Activated CD4-positive, alpha-beta T cell treated with anti-CD3 and anti-CD28 coated beads for 36 hours (primary cell): ENCODE data around the gene FRAT2. TPM values are rescaled to one million over a fixed set of nuclear protein-coding genes. Genes with fewer than 3 reads are reported as not detected.

Experiments
- ATAC-seq: fragments of 200-7000 bp; cut with Tn5 transposase; one replicate; pipeline ENCODE4 v1.10.0; 2021; ENCODE audit warnings: mild to moderate bottlenecking, moderate library complexity
- CTCF ChIA-PET: fragments of 350-600 bp; sonication (Branson Sonifier 250); formaldehyde crosslinking; loops from one replicate; lab custom pipeline; 2021; ENCODE audit warnings: antibody characterized with exemption; lab: Charles Lee
- POLR2A ChIA-PET: fragments of 350-600 bp; sonication (Branson Sonifier 250); formaldehyde crosslinking; loops from one replicate; lab custom pipeline; 2021; ENCODE audit warnings: antibody characterized with exemption, inconsistent platforms; lab: Charles Lee
- DNase-seq: peaks from one replicate; pipeline ENCODE4 v3.0.0-alpha.2; 2020
- H3K27ac Mint-ChIP-seq: one replicate; pipeline ENCODE4 v1.8.0; 2021; ENCODE audit warnings: mixed read lengths
- H3K27me3 Mint-ChIP-seq: one replicate; pipeline ENCODE4 v1.8.0; 2021; ENCODE audit warnings: mixed read lengths
- H3K36me3 Mint-ChIP-seq: one replicate; pipeline ENCODE4 v1.8.0; 2021; ENCODE audit warnings: low read depth, mixed read lengths
- H3K4me1 Mint-ChIP-seq: one replicate; pipeline ENCODE4 v1.8.0; 2021; ENCODE audit warnings: mixed read lengths
- H3K4me3 Mint-ChIP-seq: one replicate; pipeline ENCODE4 v1.8.0; 2021; ENCODE audit warnings: mild to moderate bottlenecking, moderate library complexity, mixed read lengths
- H3K9me3 Mint-ChIP-seq: one replicate; pipeline ENCODE4 v1.8.0; 2021; ENCODE audit warnings: low read depth, mixed read lengths
- intact Hi-C, 2 experiments: fragments of 100-400 bp; cut with DNase I in 1 of 2; cut with micrococcal nuclease in 1 of 2; formaldehyde crosslinking; loops; one replicate each; pipeline versions ENCODE4 v1.14.2 to v1.15.1; 2022 to 2024; cut with DNase I, micrococcal nuclease
- total RNA-seq, 2 experiments: library from RNA; stranded (reverse); gene quantifications; one replicate each; pipeline ENCODE4 v1.2.3, GENCODE V29; 2021

The FRAT2 gene, protein sequence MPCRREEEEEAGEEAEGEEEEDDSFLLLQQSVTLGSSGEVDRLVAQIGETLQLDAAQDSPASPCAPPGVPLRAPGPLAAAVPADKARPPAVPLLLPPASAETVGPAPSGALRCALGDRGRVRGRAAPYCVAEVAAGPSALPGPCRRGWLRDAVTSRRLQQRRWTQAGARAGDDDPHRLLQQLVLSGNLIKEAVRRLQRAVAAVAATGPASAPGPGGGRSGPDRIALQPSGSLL
- total RNA-seq = 1 to 10 TPM; 3.0 to 4.3 TPM

DNA sequence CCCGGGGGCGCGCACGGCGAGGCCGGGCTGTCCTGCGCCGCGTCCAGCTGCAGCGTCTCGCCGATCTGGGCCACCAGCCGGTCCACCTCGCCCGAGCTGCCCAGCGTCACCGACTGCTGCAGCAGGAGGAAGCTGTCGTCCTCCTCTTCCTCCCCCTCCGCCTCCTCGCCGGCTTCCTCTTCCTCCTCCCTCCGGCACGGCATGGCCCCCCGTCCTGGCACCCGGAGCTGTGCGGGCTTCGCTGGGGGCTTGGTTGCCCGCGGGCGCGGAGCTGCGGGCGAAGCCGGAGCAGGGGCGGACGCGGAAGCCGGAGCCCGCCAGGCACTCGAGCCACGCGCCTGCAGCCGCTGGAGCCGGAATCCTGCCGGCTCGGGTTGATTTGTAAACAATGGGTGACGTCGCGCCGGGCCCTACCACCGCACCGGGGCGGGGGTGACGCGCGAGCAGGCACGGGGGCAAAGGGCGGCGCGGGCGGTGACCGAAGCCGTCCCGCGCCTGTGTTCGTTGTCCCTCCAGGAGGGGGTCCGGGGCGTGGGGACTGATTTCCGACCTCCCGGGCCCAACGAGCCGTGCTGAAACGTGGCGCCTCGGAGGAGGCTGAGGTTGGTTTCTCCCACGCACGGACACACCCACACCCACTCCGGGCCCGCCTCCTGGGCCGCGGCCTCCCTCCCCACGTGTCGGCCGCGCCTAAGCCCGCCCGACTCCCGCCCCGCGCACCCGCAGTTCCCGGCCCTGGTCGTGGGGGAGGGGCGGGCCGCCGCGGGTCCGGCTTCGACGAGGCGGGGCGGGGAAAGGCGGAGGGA, at the start of gene FRAT2:
TSS of gene FRAT2 (minus strand) at position 360 of the 806 bp plus-strand sequence. CDS start at position 203, 157 bp downstream.
- Mint-ChIP-seq H3K27ac (peak within 1 kb of the TSS; percentile 86), H3K27me3 (no peaks in the 10 kb centered on the region), H3K36me3 (peaks cover 11% of the 10 kb centered on the region), H3K9me3 (no peaks in the 10 kb centered on the region), H3K4me3 (peak within 1 kb of the TSS; percentile 83), H3K4me1 (peaks cover 40% of the 10 kb centered on the region)
- DNase-seq (peak; percentile 91), ATAC-seq (peak; percentile 85)
- ChIA-PET CTCF (interaction anchor here (0.6 to 1.9 kb wide), 3 partner anchors 15 to 742 kb away, joined by 3 to 22 read pairs (median 3); partner anchors contain the start of gene FRAT1), POLR2A (interaction anchor here (1.1 to 3.9 kb wide), 2 partner anchors 15 to 67 kb away, joined by 4 to 27 read pairs; partner anchors contain the start of genes FRAT1 and RRP12)
- intact Hi-C loops = loop anchor here (1.0 to 5.0 kb wide), 11 partner anchors 14 to 748 kb away; partner anchors contain the start of genes ARHGAP19 (in 2 of the 2), RRP12 (in 2 of the 2), EXOSC1 (in 1 of the 2) and FRAT1 (in 1 of the 2)

DNA sequence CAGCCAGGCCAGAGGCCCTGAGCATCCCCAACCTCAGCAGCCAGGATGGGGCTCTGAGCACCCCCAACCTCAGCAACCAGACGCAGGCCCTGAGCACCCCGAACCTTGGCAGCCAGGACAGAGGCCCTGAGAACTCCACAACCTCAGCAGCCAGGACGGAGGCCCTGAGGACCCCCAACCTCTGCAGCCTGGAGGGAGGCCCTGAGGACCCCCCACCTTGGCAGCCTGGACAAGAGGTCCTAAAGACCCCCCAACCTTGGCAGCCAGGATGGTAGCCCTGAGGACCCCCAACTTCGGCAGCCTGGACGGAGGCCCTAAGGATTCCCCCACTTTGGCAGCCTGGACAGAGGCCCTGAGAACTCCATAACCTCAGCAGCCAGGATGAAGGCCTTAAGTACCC, 49.6 kb upstream of the FRAT2 start:
- Mint-ChIP-seq H3K27ac (no peak overlapping the region), H3K9me3 (no peaks in the 10 kb centered on the region)

DNA sequence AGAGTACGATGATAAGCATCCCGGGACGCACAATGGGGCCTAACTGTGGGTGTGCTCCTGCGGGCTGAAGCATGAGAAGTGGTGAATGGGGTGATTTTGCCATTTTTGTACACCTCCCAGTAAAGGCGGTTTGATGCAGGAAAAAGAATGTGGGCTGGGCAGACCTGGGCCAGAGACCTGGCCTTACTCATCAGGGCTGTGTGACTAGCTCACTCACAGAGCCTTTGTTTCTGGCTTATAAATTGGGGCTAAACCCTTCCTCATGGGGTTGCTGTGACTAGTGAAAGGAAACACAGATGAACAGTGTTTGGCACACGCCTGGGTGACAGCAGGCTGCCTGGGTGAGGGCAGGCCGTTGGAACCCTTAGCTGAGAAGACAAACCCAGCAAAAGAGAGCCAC, 48.6 kb upstream of the FRAT2 start:
- Mint-ChIP-seq H3K27ac (no peak overlapping the region), H3K4me1 (no peaks in the 10 kb centered on the region), H3K27me3 (no peaks in the 10 kb centered on the region), H3K9me3 (no peaks in the 10 kb centered on the region), H3K36me3 (peaks cover 35% of the 10 kb centered on the region), H3K4me3 (no peak overlapping the region)
- intact Hi-C loops = no loop called here
- POLR2A ChIA-PET = no interaction called here
- ATAC-seq (no peak), DNase-seq (no peak)
- CTCF ChIA-PET = interaction anchor here (0.6 to 0.8 kb wide), 2 partner anchors 81 to 113 kb away, joined by 3 read pairs; no protein-coding TSS in a partner anchor

More for the DNA sequence above, 49.6 kb upstream of the FRAT2 start:
- DNase-seq (no peak), ATAC-seq (no peak)
- CTCF ChIA-PET = no interaction called here
- Mint-ChIP-seq H3K27me3 (no peaks in the 10 kb centered on the region), H3K4me3 (no peak overlapping the region), H3K36me3 (peaks cover 36% of the 10 kb centered on the region), H3K4me1 (no peaks in the 10 kb centered on the region)
- intact Hi-C loops = no loop called here
- POLR2A ChIA-PET = no interaction called here

DNA sequence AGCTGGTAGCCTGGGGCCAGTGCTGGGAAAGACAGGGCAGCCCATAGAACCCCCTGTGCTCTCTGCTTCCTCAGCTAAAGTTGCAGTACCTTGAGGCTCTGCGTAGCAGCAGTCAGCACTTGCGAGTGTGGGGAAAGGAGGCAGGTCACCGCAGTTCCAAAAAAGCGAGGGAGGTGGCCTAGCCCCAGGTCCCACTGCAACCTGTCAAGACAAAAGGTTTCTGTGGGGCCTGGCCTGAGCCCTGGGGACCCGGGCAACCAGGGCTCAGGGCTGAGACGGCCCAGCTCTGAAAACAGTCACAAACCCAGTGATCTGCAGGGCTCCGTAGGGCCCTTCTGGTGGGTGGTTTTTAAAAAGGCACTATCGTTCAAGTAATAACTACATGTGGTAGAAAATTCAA, 47.1 kb upstream of the FRAT2 start:
- no peak overlapping the region for H3K4me3 Mint-ChIP-seq
- POLR2A ChIA-PET = no interaction called here

DNA sequence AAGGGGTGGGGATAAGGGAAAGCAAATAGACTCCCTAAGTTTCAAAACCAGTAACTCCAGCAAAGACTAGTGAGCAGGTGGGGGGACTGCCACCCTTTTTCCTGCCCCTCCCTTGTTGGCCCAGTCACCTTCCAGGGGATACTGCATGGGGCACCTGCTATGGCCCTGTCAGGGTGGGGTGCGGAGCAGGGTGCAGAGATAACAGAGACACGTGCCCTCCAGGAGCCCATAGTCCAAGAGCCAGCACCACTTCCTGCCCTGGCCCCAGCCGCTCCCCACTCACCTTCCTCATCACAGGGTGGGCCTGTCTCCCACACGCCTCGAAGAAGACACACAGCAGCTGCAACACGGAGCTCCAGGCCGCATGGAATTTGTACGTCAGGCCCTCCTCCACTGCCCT, 46.0 kb upstream of the FRAT2 start:
- ChIA-PET POLR2A (no interaction called here), CTCF (no interaction called here)
- Mint-ChIP-seq H3K9me3 (no peaks in the 10 kb centered on the region), H3K36me3 (peaks cover 36% of the 10 kb centered on the region), H3K27ac (no peak overlapping the region), H3K4me3 (no peak overlapping the region), H3K4me1 (no peaks in the 10 kb centered on the region), H3K27me3 (no peaks in the 10 kb centered on the region)
- ATAC-seq (no peak), DNase-seq (no peak)
- intact Hi-C loops = no loop called here

More for the DNA sequence above, 47.1 kb upstream of the FRAT2 start:
- peaks cover 33% of the 10 kb centered on the region for H3K36me3 Mint-ChIP-seq
- CTCF ChIA-PET = no interaction called here
- no peak overlapping the region for H3K27ac Mint-ChIP-seq
- H3K4me1 Mint-ChIP-seq = no peaks in the 10 kb centered on the region
- no peak for ATAC-seq
- DNase-seq = no peak
- no peaks in the 10 kb centered on the region for H3K27me3 Mint-ChIP-seq
- intact Hi-C loops = no loop called here
- no peaks in the 10 kb centered on the region for H3K9me3 Mint-ChIP-seq

DNA sequence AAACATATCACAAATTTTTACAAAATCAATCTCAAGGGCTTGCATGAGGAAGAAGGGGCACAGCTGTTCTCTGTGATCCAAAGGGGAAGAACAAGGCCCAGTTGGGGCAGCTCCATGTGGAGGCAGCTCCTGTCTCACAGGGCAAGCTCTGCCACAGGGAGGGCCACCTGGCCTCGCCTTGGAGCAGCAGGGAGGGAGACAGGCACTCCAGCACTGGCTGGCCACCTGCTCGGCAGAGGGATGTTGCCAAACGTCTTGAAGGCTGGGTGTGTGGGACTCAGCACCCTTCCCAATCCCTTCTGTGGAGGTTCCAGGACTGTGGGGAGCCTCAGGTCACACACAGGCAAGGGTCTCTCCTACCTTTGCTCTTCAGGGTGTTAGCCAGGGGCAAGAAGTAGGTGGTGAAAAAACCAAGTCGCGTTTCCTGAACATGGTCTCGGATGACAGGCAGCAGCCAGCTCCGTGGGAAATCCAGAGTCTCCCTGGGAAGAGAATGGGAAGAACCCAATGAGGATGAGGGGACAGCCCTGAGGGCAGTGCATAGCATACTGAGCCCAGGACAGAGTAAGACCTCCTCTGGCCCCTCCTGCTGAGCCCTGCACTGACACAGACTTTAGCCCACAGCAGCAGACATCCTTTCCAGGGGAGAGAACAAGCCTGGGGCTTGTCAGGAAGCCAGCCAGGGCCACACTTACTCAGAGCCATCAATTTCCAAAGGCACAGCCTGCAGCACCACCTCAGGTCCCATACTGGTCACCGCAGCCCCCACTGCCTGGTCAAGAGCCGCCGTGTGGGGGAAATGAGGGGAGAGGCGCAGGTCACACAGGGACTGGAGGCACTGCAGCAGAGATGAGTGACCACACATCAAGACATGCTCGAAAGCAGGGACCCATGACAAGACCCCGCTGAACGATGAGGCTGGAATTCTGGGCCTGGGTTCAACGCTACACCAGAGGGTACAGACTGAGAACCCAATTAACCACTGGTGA, 44.7 kb upstream of the FRAT2 start:
- ATAC-seq = no peak
- no peaks in the 10 kb centered on the region for H3K27me3 Mint-ChIP-seq
- no peak overlapping the region for H3K27ac Mint-ChIP-seq
- no peaks in the 10 kb centered on the region for H3K9me3 Mint-ChIP-seq
- no peaks in the 10 kb centered on the region for H3K4me1 Mint-ChIP-seq
- DNase-seq = no peak
- intact Hi-C loops = no loop called here
- ChIA-PET POLR2A (no interaction called here), CTCF (no interaction called here)
- H3K4me3 Mint-ChIP-seq = no peak overlapping the region
- H3K36me3 Mint-ChIP-seq = peaks cover 35% of the 10 kb centered on the region

DNA sequence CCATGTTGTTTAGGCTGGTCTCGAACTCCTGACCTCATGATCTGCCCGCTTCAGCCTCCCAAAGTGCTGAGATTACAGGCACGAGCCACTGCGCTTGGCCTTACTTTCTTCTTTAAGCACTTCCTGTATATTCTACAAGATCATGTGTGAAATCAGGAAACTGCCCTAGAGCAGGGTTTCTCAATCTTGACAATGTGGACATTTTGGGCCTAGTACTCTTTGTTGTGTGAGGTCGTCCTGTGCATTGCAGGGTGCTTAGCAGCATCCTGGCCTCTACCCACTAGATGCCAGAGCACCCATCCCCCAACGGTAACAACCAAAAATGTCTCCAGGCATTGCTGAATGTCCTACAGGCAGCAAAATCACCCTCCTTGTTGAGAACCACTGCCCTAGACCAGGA, 41.9 kb upstream of the FRAT2 start:
- Mint-ChIP-seq H3K27ac (no peak overlapping the region), H3K4me1 (no peaks in the 10 kb centered on the region), H3K9me3 (no peaks in the 10 kb centered on the region), H3K4me3 (no peak overlapping the region), H3K27me3 (no peaks in the 10 kb centered on the region), H3K36me3 (peaks cover 44% of the 10 kb centered on the region)
- no peak for DNase-seq
- CTCF ChIA-PET = no interaction called here
- intact Hi-C loops = no loop called here
- ATAC-seq = no peak
- POLR2A ChIA-PET = no interaction called here

DNA sequence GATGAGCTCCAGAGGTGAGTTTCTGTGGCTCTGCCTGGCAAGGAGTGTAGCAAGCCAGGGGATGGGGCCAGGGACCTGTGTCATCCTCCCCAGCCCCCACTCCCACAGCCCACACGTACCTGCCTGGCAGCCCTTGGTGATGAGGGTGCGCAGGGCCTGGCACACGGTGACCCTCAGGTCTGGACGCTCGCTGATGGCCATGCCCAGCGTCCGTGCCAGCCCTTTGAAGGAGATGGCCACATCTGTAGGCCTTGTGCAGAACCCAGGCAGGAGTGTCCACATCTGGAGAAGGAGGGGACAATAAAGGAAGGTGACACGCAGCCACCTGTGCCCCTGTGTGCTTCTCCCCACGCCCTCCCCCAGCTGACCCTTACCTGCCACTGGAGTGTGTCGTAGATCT, 38.9 kb upstream of the FRAT2 start:
- ATAC-seq (no peak), DNase-seq (no peak)
- no peaks in the 10 kb centered on the region for H3K4me1 Mint-ChIP-seq
- ChIA-PET CTCF (interaction anchor here (0.5 kb wide), 1 partner anchor 246 kb away, joined by 3 read pairs; no protein-coding TSS in a partner anchor), POLR2A (no interaction called here)
- no peak overlapping the region for H3K27ac Mint-ChIP-seq
- intact Hi-C loops = no loop called here
- H3K27me3 Mint-ChIP-seq = no peaks in the 10 kb centered on the region
- no peak overlapping the region for H3K4me3 Mint-ChIP-seq
- peaks cover 41% of the 10 kb centered on the region for H3K36me3 Mint-ChIP-seq
- H3K9me3 Mint-ChIP-seq = no peaks in the 10 kb centered on the region

DNA sequence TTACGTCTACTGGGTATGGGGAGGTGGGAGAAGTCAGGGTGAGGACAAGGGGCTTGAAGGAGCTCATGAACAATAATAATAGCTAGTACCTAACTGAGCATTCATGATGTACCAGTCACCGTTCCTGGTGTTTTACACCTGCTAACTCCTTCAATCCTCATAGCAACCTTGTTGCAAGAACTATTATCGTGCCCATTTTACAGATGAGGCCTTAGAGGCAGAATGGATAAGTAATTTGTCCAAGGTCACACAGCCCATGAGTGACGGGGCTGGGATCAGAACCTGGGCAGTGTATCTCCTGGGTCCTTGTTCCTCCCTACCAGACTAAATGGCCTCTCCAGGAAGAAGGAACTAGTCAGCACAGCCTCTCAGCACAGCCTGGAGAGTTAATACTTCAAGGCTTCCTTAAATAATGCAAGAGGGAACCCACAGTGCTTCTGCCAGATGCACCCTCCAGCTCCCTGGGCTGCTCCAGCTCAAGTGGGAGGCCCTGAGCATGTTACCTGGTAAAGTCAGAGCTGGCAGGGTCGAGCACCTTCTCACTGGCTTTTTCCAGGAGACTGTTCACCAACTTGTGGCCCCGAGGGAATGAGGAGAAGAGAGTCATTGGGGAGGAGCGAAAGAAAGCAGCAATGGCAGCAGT, 37.8 kb upstream of the FRAT2 start:
- POLR2A ChIA-PET = no interaction called here
- no peaks in the 10 kb centered on the region for H3K9me3 Mint-ChIP-seq
- H3K4me3 Mint-ChIP-seq = no peak overlapping the region
- no peak overlapping the region for H3K27ac Mint-ChIP-seq
- CTCF ChIA-PET = interaction anchor here (0.6 kb wide), 2 partner anchors 93 to 180 kb away, joined by 3 to 7 read pairs; no protein-coding TSS in a partner anchor
- peaks cover 36% of the 10 kb centered on the region for H3K36me3 Mint-ChIP-seq
- H3K27me3 Mint-ChIP-seq = no peaks in the 10 kb centered on the region
- DNase-seq (no peak), ATAC-seq (no peak)
- intact Hi-C loops = no loop called here
- no peaks in the 10 kb centered on the region for H3K4me1 Mint-ChIP-seq

DNA sequence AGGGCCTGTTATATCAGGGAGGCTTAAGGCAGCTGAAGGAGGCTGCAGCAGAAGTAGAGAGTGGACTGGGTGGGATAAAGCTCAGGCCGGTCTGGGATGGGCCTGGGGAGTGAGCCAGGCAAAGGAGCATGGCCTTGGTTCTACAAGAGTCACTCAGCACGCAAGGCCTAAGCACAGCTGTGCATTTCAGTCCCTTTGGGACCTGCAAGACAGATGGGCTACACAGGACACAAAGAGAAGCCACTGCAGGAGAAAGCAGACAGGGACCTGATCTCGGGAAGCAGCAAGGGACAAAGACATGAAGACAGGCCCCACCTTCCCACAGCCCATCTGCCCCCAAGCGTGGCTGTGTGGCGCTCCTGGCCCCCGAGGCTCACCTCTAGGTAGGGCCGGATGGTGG, 37.2 kb upstream of the FRAT2 start:
- ChIA-PET CTCF (interaction anchor here (0.6 to 1.1 kb wide), 2 partner anchors 30 to 93 kb away, joined by 4 to 7 read pairs; partner anchors contain the start of gene RRP12), POLR2A (no interaction called here)
- H3K27me3 Mint-ChIP-seq = no peaks in the 10 kb centered on the region
- H3K4me1 Mint-ChIP-seq = no peaks in the 10 kb centered on the region
- no peak overlapping the region for H3K27ac Mint-ChIP-seq
- no peaks in the 10 kb centered on the region for H3K9me3 Mint-ChIP-seq
- intact Hi-C loops = no loop called here
- H3K36me3 Mint-ChIP-seq = peaks cover 36% of the 10 kb centered on the region
- ATAC-seq (no peak), DNase-seq (no peak)
- H3K4me3 Mint-ChIP-seq = no peak overlapping the region
